HG03064 (cell line): ENCODE data around the gene FNBP1L.
"Not testable (repeated sequence)": the region's sequence is repeated elsewhere in the genome, so short reads cannot be mapped to it uniquely, and the experiment has no call there.

Source experiments
- ATAC-seq: cut with Tn5 transposase; IDR thresholded peaks from one replicate; pipeline ENCODE4 v1.9.1; 2021; ENCODE audit warnings: low read depth; ENCODE audit not compliant: unreplicated experiment

FNBP1L gene

DNA sequence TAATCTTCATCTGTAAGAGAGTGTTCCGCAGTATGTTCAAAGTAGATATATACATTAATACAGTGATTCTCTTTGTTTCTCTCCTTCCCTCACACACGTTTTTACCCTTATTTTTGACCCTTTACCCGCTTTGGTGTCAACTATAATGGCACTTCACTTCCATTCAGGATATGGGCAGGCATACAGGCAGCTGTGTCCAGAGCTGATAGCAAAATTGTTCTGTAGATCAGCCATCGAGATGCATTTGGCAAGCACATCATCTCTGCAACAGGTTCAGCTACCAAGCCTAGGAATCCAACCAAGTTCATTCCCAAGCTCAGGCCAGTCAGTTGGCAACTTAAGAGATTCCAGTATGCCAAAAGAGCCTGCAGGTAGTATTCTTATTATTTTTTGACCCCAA, 74.8 kb downstream of the FNBP1L start:
- no peak for ATAC-seq

DNA sequence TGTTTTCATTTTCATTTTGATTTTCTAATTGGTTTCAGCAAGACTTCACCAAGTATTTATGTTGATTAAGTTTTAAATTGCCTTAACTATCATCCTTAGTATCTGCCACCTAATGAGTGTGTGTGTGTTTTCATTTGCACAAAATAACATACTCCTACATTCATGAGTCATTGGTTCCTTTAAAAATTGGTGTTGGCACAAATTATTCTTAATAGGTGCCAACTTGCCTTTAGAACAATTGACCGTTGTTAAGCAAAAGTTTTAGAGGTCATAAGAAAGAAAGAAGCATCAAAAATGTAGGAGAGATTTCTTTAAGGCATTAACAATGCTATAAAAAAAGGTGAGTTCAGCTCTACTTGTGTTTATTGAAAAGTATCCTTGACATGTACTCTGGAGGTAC, 77.5 kb downstream of the FNBP1L start:
- no peak for ATAC-seq

DNA sequence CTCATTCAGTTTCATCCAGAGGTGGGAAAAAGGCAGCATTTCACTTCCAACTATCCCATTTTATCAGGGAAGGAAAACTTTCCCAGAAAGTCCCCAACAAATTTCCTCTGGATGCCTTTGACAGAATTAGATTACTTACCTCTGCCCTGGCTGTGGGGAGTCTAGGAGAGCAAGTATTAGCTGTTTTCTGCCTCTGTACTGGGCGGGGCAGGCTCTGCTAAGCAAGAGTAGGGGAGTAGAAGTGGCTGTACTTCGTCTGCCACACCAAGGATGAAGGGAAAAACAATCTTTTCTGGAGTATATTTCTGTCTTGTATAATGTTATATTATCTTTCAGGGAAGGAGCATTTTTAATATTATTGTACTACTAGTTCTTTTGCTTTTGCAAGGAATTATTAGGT, 78.5 kb downstream of the FNBP1L start:
- ATAC-seq, result no peak

DNA sequence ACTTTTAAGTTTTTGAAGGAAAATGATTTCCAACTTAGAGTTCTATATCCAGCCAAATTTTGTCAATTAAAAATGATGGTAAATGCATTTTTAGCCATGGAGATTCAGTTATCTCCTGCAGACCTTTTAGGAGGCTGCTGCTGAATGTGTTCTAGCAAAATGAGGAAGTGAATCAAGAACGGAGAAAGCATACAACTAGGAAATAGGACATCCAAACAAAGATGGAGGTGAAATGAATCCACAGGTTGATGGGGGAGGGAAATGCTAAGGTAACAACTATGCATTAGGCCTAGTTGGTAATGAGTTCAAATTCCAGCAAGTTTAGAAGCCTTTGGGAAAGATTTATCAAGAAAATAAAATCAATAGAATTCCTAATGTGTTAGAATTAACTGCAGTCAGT, 80.5 kb downstream of the FNBP1L start:
- no peak for ATAC-seq

DNA sequence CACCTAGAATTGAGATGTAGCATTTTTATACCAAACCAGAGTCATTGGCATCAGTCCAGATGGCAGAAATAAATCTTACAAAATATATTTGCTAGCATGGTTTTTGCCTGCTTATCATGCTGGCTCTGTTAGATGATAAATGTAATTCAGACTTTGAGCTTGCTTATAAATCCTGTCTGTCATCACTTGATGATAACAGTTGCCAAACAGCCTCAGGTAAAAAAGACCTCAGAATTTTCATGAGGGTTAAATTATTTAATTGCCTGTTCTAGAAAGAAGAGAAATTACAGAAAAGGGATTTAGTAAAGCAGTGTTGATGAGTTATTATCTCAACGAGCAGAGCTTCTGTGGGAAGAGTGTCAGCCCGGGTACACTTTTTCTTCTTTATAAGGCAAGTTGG, 83.3 kb downstream of the FNBP1L start:
- no peak for ATAC-seq

DNA sequence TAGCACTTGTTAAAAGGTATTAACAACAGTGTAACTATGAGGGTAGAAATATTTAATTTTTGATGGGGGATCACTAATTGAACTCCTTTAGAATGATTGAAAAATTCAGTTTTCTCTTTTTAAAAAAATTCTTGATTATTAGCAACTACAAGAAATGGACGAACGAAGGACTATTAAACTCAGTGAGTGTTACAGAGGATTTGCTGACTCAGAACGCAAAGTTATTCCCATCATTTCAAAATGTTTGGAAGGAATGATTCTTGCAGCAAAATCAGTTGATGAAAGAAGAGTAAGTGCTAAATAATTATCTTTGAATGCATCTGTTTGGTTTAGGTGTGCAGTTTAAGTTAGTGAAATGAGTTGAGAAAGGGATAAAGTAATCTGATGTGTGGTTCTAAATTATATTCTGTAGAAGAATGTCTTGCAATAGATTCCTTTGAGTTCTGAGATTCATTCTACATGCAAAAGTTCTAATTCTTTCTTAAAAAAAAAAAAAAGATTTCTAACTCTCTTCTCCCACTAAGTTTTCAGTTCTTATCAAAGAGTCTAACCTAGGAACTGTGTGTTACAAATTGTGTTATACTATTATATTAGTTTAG, 85.0 kb downstream of the FNBP1L start:
- no peak for ATAC-seq

DNA sequence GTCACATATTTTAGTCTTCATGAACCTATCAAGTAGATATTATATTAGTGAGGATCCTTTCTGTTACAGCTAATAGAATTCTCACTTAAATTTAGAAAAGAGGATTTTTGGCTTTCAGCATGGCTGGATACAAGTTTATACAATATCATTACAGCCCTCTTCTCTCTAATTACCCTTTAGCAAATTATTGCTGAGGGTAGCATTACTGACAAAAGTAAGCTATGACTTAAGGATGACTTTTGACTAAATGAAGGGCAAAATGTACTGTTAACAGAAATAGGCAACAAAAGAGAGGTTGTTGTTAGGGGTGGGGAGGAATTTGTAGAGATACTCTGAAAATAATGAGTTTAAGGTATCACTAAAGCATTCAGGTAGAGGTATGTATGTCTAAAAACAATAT, 85.8 kb downstream of the FNBP1L start:
- ATAC-seq, result no peak

DNA sequence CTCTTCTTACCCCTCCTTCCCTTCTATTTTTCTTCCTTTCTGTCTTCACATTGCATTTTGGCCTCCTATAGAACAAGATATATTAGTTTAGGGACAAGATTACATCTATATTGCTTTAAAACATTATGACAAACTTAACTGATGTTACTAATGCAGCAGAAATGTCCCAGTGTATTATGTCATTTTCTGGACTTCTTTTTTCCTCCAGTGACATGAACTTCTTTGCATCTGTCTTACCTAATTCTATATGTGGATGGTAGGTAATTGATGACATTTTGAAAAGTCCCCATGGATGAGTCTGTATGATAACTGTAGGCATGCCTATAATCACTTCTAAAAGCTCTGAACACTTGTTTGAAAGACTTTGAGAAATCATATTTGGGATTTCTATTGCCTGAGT, 89.5 kb downstream of the FNBP1L start:
- ATAC-seq, result no peak

DNA sequence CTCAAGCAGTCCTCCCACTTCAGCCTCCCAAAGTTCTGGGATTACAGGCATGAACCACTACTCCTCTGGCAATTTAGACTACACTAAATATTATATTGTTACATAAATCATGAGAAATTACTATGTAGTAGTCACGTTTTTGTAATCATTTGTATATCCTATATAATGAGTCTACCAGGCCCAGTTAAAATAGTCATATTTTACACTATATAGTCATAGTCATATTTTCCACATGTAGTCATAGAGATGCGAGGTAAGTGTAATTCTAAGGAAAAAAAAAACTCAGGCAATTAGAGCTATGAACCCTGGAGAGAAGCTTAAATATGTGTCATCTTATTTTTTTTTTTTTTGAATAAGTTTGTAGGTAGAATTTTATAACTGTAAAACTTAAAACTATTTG, 90.0 kb downstream of the FNBP1L start:
- no peak for ATAC-seq

DNA sequence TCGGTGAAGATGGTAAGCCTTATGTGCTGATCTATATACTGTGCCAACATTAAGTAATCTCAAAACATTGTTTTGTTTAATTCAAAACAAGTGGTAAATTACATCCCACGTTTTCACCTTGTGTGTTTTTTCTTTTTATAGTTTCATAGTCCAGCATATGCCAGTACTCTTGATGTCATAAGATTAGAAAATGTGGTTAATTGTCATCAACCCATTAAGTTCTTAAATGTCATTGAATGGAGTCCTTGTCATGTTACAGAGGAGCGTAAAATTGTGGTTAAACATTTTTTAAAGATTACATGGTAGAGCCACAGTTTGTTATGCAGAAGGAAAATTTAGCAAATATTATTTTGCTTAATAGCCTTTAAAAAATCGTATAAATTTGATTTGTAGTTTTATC, 93.1 kb downstream of the FNBP1L start:
- no peak for ATAC-seq

DNA sequence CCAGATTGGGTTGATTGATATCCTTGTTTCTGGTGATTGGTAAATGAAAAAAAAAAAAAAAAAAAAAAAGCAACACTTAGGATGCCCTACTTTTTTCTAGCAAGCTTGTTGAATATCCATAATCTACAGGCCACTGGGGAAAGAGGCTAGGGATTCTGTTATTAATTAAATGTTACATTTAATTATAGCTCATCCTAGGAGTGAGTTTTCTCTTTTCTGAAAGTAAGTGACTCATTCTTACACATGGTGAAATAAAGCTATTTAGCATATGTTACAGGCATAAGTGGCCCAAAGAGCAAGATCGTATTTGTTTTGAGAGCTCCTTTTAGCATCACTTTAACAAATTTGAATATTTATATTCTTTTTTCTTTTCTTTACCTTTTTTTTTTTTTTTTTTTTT, 94.5 kb downstream of the FNBP1L start:
- ATAC-seq, result no peak

DNA sequence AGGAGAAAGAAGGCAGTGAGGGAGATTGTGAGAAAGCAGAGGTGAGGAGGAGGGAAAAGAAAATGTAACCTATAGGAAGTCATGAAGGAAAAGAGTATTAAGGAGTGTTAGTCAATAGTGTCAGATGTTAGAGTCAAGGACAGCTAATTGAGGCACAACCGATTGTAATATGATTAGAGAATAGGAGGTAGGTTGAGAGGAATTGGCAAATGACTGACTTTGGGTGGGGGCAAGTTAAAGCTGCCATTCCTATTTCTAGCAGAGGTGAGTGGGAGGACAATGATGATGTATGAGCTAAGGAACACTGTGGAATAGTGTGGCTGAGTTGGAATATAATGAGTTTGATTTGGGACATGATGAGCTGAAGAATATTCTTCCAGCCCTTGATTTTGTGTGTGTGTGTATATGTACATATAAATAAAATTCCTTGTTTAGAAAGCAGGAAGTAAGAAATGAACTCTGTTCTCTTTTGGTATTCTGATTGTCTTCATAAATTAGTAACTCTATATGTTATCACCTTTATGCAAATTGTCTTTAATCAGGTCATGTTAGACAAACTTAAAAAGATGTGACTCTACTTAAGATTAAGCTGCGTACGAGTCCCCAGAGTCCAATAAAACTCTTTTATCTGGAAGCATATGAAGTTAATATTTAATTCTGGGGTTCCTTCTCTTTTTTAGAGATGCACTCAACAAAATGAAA, 98.4 kb downstream of the FNBP1L start:
- no peak for ATAC-seq

DNA sequence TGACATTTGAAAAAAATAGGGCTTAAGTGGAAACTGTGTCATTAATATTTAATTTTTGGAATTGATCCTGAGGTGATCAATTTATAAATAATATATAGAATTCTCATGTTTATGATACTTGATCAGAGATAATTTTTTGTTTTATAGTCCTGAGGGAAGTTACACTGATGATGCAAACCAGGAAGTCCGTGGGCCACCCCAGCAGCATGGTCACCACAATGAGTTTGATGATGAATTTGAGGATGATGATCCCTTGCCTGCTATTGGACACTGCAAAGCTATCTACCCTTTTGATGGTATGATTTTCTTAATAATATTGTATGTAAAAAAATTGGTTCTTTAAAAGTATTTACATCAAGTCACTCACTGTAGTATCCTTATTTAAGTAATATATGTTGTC, 101.2 kb downstream of the FNBP1L start:
- ATAC-seq, result no peak

DNA sequence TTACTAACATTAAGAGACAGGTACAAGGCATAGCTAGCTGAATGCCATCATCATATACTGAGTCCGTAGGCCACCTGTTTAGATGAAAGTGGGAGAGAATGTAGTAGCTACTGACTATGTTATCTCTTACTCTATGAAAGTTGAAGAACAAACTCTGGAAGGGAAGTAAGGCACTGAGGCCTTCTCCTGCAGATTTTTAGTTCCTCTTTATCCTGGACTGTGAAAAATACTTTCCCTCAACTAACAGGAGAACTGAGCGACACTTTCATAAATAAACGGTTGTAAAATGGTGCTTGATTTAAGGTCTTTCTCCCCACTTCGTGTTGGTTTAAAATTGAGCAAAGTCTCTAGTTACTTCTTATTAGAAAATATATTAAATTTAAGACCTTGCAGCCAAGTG, 101.9 kb downstream of the FNBP1L start:
- ATAC-seq, result no peak

DNA sequence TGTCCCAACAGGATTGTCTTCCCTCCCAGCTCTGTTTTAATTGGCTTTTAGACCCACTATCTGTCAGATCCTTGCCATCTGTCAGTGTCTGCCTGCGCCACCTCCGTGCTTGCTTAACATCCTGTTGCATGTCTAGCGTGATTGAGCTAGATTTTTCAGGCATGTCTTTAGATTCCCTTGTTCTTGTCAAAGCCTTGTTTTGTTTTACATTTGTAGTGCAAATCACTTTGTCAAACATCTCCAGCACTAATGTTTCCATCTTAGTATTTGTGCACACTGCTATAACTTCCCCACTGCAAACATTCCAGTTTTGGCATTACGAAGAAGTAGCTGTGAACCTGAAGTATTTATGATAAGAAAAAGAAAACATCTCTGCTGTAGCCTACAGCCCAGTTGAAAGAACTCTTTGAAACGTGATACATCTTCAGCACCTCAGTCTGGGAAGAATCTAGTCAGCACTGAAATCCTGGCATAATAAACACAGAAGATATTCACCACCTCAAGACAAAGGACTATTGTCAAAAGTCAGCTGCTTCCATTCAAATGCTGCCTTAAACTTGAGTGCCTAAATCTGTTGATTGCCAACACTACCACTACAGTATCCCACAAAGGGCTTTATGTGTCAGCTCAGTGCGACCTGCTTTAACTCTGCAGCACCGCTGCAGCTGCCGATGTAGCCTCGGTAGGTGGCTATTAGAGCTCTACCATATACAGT, 105.0 kb downstream of the FNBP1L start:
- no peak for ATAC-seq

DNA sequence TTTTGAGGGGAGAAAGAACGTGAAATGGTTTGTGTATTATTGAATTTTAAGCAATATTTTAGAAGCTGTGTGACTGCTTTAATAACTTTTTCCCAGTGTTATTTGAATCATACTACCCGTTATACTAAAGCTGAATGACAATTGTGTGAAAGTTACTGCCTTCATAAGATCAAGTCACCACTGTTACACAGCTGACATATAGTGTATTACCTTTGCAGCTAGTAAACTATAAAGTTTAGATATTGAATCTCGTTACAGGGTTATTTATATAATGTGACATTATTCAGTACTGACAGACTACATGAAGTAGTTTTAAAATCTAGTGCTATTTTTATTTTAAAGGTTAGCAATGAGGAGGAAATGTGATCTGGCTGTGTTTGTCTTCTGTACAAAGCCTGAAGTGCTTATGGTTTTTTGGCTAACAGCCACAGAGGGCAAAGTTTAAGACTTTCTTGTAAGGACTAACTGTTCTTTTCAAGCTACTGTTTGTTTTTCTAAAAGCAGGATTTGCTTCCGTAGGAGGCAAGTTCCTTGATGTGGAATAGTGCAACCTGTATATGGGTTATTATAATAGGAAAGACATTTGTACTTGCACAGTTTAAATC, 106.1 kb downstream of the FNBP1L start:
- ATAC-seq, result not testable (repeated sequence)

DNA sequence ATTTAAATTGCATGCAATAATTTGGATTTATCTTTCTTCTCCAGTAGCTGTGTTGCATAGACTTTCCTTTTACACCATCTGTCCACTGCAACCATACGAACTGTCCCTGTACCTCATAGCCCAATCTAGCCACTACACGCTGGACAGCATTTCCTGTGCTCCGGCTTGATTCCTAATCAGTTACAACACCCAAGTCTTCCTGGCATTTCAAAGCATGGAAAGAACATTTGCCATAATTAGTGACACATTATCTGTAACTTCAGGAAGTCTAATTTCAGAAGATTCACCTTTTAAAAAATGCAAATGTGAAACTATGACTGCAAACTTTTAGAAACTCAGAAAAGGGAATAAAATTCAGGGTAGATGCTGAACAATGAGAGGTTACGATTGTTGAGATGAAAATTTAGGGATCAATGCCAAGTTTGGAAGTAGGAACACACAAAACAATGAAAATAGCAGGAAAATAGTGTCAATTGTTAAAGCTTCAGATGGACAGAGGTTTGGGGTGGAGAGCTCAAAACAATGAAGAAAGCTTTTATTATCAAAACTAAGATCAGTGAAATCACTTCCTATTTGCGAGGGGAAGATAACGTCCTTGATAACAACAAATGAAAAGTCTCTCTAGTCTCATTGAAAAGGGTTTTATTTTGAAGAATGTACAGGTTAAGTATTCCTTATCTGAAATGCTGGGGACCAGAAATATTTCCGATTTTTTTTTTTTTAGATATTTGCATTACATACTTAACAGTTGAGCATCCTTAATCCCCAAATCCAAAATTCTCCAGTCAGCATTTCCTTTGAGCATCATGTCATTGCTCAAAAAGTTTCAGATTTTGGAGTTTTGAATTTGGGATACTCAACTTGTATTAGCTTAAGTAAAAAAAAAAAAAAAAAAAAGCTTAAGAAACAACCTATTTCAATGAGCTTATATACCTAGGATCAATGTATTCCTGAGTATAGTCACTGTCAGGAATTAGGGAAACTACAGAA, 107.3 kb downstream of the FNBP1L start:
- no peak for ATAC-seq

DNA sequence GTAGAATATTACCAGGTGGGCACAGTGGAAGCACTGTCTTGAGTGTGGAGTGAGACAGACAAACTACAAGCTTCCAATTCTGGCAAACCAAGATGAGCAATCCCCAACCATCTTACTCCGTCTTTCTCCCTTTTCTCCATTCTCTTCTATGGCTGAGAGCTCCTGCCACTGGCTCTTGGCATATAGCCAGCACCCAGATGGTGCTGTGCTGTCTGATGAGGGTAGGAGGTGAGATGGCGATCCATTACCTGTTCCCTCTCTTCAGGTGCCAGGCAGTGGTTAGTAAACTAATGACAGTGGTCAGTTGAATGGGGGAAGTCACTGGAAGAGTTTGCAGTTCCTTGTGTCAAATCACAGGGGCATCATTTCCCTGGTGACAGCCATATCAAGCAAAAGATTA, 108.4 kb downstream of the FNBP1L start:
- ATAC-seq, result no peak

DNA sequence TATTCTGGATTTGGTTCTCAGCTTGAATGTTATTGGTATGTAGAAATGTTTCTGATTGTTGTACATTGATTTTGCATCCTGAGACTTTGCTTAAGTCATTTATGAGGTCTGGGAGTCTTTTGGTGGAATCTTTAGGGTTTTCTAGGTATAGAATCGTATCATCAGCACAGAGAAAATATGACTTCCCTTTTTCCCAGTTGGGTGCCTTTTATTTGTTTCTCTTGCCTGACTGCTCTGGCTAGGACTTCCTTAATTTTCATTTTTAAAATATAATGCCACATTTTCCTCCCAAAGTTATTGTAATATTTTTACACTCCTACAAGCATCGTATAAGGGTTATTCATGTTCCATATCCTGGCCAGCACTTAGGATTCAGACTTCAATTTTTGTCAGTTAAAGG, 111.1 kb downstream of the FNBP1L start:
- no peak for ATAC-seq

DNA sequence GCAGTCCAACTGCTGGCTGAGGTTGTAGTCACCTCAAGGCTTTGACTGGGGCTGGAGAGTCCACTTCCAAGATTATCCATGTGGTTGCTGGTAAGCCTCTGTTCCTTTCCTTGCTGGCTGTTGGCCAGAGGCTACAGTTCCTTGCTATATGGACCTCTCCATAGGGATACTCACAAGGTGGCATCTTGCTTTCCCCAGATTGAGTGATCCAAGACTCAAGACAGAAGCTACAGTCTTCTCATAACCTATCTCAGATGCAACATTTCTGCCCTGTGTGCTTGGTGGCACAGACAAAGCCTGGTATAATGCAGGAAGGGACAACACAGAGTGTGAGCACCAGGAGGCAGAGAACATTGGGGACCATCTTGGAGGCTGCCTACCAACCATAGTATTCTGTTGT, 111.8 kb downstream of the FNBP1L start:
- ATAC-seq, result no peak
